Neuronal stem cell (in vitro differentiated cells): ENCODE data around the gene PXDN.

Experiments
- DNase-seq: peaks from one replicate; pipeline ENCODE4 v3.0.0-alpha.2; 2013; ENCODE audit warnings: low spot score
- H2AFZ ChIP-seq: one replicate; pipeline ENCODE4 v1.6.1; 2013; ENCODE audit warnings: mild to moderate bottlenecking, low read length, inconsistent platforms
- H2AK5ac ChIP-seq: 2 replicates; pipeline ENCODE4 v1.6.1; 2013; ENCODE audit warnings: low read depth, mild to moderate bottlenecking, inconsistent platforms, low read length, moderate library complexity, mixed read lengths
- H2BK120ac ChIP-seq: 2 replicates; pipeline ENCODE4 v1.6.1; 2013; ENCODE audit warnings: low read depth, mild to moderate bottlenecking, inconsistent platforms, low read length, moderate library complexity, mixed read lengths
- H2BK12ac ChIP-seq: one replicate; pipeline ENCODE4 v1.6.1; 2013; ENCODE audit warnings: low read length, inconsistent platforms
- H2BK15ac ChIP-seq: 2 replicates; pipeline ENCODE4 v1.6.1; 2013; ENCODE audit warnings: mild to moderate bottlenecking, low read length, inconsistent platforms, mixed read lengths
- H2BK5ac ChIP-seq: one replicate; pipeline ENCODE4 v1.6.1; 2013; ENCODE audit warnings: inconsistent platforms, mild to moderate bottlenecking, low read length, moderate library complexity
- H3K14ac ChIP-seq: one replicate; pipeline ENCODE4 v1.6.1; 2013; ENCODE audit warnings: low read length, inconsistent platforms
- H3K18ac ChIP-seq: 2 replicates; pipeline ENCODE4 v1.6.1; 2013; ENCODE audit warnings: low read length, inconsistent platforms
- H3K23ac ChIP-seq: 2 replicates; pipeline ENCODE4 v1.6.1; 2013; ENCODE audit warnings: low read depth, mild to moderate bottlenecking, mixed read lengths, low read length, inconsistent platforms; ENCODE audit not compliant: poor library complexity
- H3K27ac ChIP-seq: replicated peaks from 3 replicates; pipeline ENCODE4 v1.5.1; 2013; ENCODE audit warnings: low read length, inconsistent platforms
- H3K27me3 ChIP-seq, 3 experiments: 2 replicates each; pipeline ENCODE4 v1.6.1; 2013; ENCODE audit warnings: low read length in 3 of 3, mild to moderate bottlenecking in 2 of 3, inconsistent platforms in 1 of 3, low read depth in 1 of 3, mixed read lengths in 1 of 3, moderate library complexity in 1 of 3; ENCODE audit not compliant: control insufficient read depth in 3 of 3, insufficient read depth in 3 of 3
- H3K36me3 ChIP-seq, 2 donors: replicated peaks in 1 of 2; 2 replicates each; pipeline ENCODE4 v1.6.1; 2013; ENCODE audit warnings: low read length in 2 of 2; ENCODE audit not compliant: control insufficient read depth in 2 of 2, insufficient read depth in 2 of 2
- H3K4ac ChIP-seq: 2 replicates; pipeline ENCODE4 v1.6.1; 2013; ENCODE audit warnings: inconsistent platforms, mild to moderate bottlenecking, low read length, moderate library complexity
- H3K4me1 ChIP-seq, 2 donors: 1 replicate in 1 of 2; 2 replicates in 1 of 2; pipeline ENCODE4 v1.6.1; 2013; ENCODE audit warnings: low read length in 2 of 2, low read depth in 1 of 2; ENCODE audit not compliant: control insufficient read depth in 2 of 2, insufficient read depth in 1 of 2
- H3K4me2 ChIP-seq: one replicate; pipeline ENCODE4 v1.6.1; 2013; ENCODE audit warnings: mild to moderate bottlenecking, low read length, inconsistent platforms; ENCODE audit not compliant: insufficient read depth, poor library complexity, severe bottlenecking
- H3K4me3 ChIP-seq, 2 donors: 2 replicates each; pipeline ENCODE4 v1.5.1; 2013; ENCODE audit warnings: low read length in 2 of 2, mild to moderate bottlenecking in 2 of 2, inconsistent platforms in 1 of 2, moderate library complexity in 1 of 2
- H3K79me1 ChIP-seq: one replicate; pipeline ENCODE4 v1.6.1; 2013; ENCODE audit warnings: low read depth, mild to moderate bottlenecking, inconsistent platforms, low read length, moderate library complexity
- H3K9ac ChIP-seq: one replicate; pipeline ENCODE4 v1.6.1; 2013; ENCODE audit warnings: mild to moderate bottlenecking, low read depth, low read length, inconsistent platforms; ENCODE audit not compliant: poor library complexity
- H3K9me3 ChIP-seq, 2 donors: replicated peaks in 1 of 2; 2 replicates each; pipeline versions ENCODE3 to v1.6.1; 2013; ENCODE audit warnings: low read length in 2 of 2, mild to moderate bottlenecking in 2 of 2, inconsistent platforms in 1 of 2, low read depth in 1 of 2, mixed read lengths in 1 of 2, moderate library complexity in 1 of 2; ENCODE audit not compliant: control insufficient read depth in 2 of 2, insufficient read depth in 1 of 2
- H4K8ac ChIP-seq: one replicate; pipeline ENCODE4 v1.6.1; 2013; ENCODE audit warnings: low read depth, mild to moderate bottlenecking, inconsistent platforms, low read length, moderate library complexity
- H4K91ac ChIP-seq: one replicate; pipeline ENCODE4 v1.6.1; 2013; ENCODE audit warnings: low read length, low read depth, mild to moderate bottlenecking, inconsistent platforms; ENCODE audit not compliant: poor library complexity
- WGBS, 2 donors: extraction: QIAGEN DNeasy Blood & Tissue Kit; methylation state at CpG; one replicate each; pipeline ENCODE4 v1.1.7; 2013; ENCODE audit warnings: missing lambda C conversion rate in 2 of 2, mixed read lengths in 1 of 2; ENCODE audit not compliant: insufficient read length in 2 of 2, insufficient replicate concordance in 1 of 2; ENCODE audit errors: extremely low coverage in 2 of 2; 5-methylcytosine and 5-hydroxymethylcytosine counted together

PXDN gene

GRCh38 chr2:1741851-1742250, 2.5 kb downstream of the PXDN start:
- H3K27me3 ChIP-seq = no peaks in the 10 kb centered on the region
- H3K36me3 ChIP-seq = peaks cover 0 to 8% of the 10 kb centered on the region in 2 donors
- no peak overlapping the region for H3K4me3 ChIP-seq
- no peak overlapping the region for H2BK5ac ChIP-seq
- peak overlapping the region; percentile 79 for H3K4me2 ChIP-seq
- no peak overlapping the region for H3K27ac ChIP-seq
- no peak overlapping the region for H3K14ac ChIP-seq
- no peak overlapping the region for H3K4ac ChIP-seq
- H3K9me3 ChIP-seq = peaks cover 5 to 6% of the 10 kb centered on the region in 2 donors
- peaks cover 0 to 22% of the 10 kb centered on the region in 2 donors for H3K4me1 ChIP-seq
- peak overlapping the region; percentile 89 for H2AFZ ChIP-seq
- no peak overlapping the region for H2BK120ac ChIP-seq
- H3K23ac ChIP-seq = no peak overlapping the region
- no peak for DNase-seq
- H2BK12ac ChIP-seq = no peak overlapping the region
- H3K79me1 ChIP-seq = peaks cover 20% of the 10 kb centered on the region
- peak overlapping the region; percentile 12 for H3K18ac ChIP-seq
- H4K91ac ChIP-seq = no peak overlapping the region
- WGBS, 2 donors = no CpG with 5 or more reads among the region's 14 CpGs
- peak overlapping the region; percentile 2 for H2BK15ac ChIP-seq
- no peak overlapping the region for H4K8ac ChIP-seq
- H3K9ac ChIP-seq = no peak overlapping the region
- no peak overlapping the region for H2AK5ac ChIP-seq

GRCh38 chr2:1740716-1741589, 3.4 kb downstream of the PXDN start:
- no peak overlapping the region for H3K9ac ChIP-seq
- no peak overlapping the region for H3K14ac ChIP-seq
- H4K91ac ChIP-seq = no peak overlapping the region
- no peak overlapping the region for H2AFZ ChIP-seq
- no peak overlapping the region for H2BK5ac ChIP-seq
- H3K27me3 ChIP-seq = no peaks in the 10 kb centered on the region
- H3K79me1 ChIP-seq = peaks cover 21% of the 10 kb centered on the region
- H3K9me3 ChIP-seq = peaks cover 3 to 6% of the 10 kb centered on the region in 2 donors
- no peak overlapping the region for H3K27ac ChIP-seq
- H3K4me1 ChIP-seq = peaks cover 0 to 22% of the 10 kb centered on the region in 2 donors
- peak overlapping the region; percentile 84 for H3K18ac ChIP-seq
- peak overlapping the region; percentile 71 for H3K23ac ChIP-seq
- no peak overlapping the region for H3K4me2 ChIP-seq
- H3K4me3 ChIP-seq = no peak overlapping the region
- H2BK12ac ChIP-seq = peak overlapping the region; percentile 24
- H3K4ac ChIP-seq = no peak overlapping the region
- no peak overlapping the region for H2BK120ac ChIP-seq
- no peak overlapping the region for H2BK15ac ChIP-seq
- H2AK5ac ChIP-seq = no peak overlapping the region
- no peak for DNase-seq
- H4K8ac ChIP-seq = no peak overlapping the region
- WGBS, 2 donors = no CpG with 5 or more reads among the region's 24 CpGs
- H3K36me3 ChIP-seq = peaks cover 0 to 5% of the 10 kb centered on the region in 2 donors

GRCh38 chr2:1739961-1740715, 4.2 kb downstream of the PXDN start:
- Histone ChIP-seq H3K79me1 (peaks cover 21% of the 10 kb centered on the region), H3K4me1 (peaks cover 0 to 20% of the 10 kb centered on the region in 2 donors), H2BK5ac (no peak overlapping the region), H3K4me3 (no peak overlapping the region), H2BK120ac (no peak overlapping the region), H3K9ac (no peak overlapping the region), H2BK12ac (no peak overlapping the region), H3K23ac (no peak overlapping the region), H2AFZ (no peak overlapping the region), H3K9me3 (peaks cover 8 to 10% of the 10 kb centered on the region in 2 donors), H2AK5ac (no peak overlapping the region), H3K4me2 (no peak overlapping the region), H3K18ac (peak overlapping the region; percentile 39), H4K91ac (no peak overlapping the region), H3K27me3 (no peaks in the 10 kb centered on the region), H3K27ac (no peak overlapping the region), H3K14ac (no peak overlapping the region), H3K4ac (no peak overlapping the region), H4K8ac (no peak overlapping the region), H2BK15ac (peak overlapping the region; percentile 9), H3K36me3 (peaks cover 0 to 5% of the 10 kb centered on the region in 2 donors)
- WGBS, 2 donors = no CpG with 5 or more reads among the region's 22 CpGs
- DNase-seq = no peak
